Spinal cord (tissue), 10 donors: ENCODE results near the gene SSU72. TPM values are rescaled to one million over a fixed set of nuclear protein-coding genes. Genes with fewer than 3 reads are reported as not detected.
A peak's percentile ranks its signal among the peaks of the same experiment; 100 is the strongest.

Experiments
- DNase-seq, 6 donors: peaks; one replicate each; pipeline versions ENCODE4 v3.0.0 to v3.0.0-alpha.2; 2013 to 2015; ENCODE audit warnings: low spot score in 6 of 6, low read depth in 4 of 6
- H3K27ac ChIP-seq: one replicate; pipeline ENCODE4 v1.5.1; 2013; ENCODE audit warnings: low read depth, low read length, control low read depth
- H3K27me3 ChIP-seq: one replicate; pipeline ENCODE4 v1.6.1; 2013; ENCODE audit warnings: low read length; ENCODE audit not compliant: control insufficient read depth, insufficient read depth
- H3K36me3 ChIP-seq: one replicate; pipeline ENCODE4 v1.6.1; 2013; ENCODE audit warnings: low read length; ENCODE audit not compliant: control insufficient read depth, insufficient read depth
- H3K4me1 ChIP-seq: one replicate; pipeline ENCODE4 v1.6.1; 2013; ENCODE audit warnings: low read length; ENCODE audit not compliant: control insufficient read depth, insufficient read depth
- H3K4me3 ChIP-seq: one replicate; pipeline ENCODE4 v1.5.1; 2013; ENCODE audit warnings: low read depth, low read length, control low read depth
- H3K9me3 ChIP-seq: one replicate; pipeline ENCODE4 v1.6.1; 2013; ENCODE audit warnings: low read length; ENCODE audit not compliant: control insufficient read depth, insufficient read depth
- WGBS: methylation state at CpG from one replicate; pipeline ENCODE4 v1.1.5; 2013; ENCODE audit warnings: missing lambda C conversion rate; ENCODE audit not compliant: insufficient coverage; 5-methylcytosine and 5-hydroxymethylcytosine counted together
- polyA plus RNA-seq, 2 donors: library from polyadenylated mRNA; unstranded; fragments of 120-200 nt; gene quantifications; one replicate each; pipeline ENCODE4 v1.2.1, GENCODE V29; 2013; ENCODE audit not compliant: insufficient read length in 2 of 2
- total RNA-seq, 2 donors: library from RNA; depleted of rRNA in 1 of 2; stranded (reverse); fragments of 120-200 nt in 1 of 2; fragments of >200 nt in 1 of 2; gene quantifications; one replicate each; pipeline versions ENCODE4 v1.2.3 to v1.2.4, GENCODE V29; 2013 to 2014
- donor health status: healthy.

The SSU72 gene
- total and polyA plus RNA-seq, 4 donors: 42.1 to 121 (median 83.3) TPM

DNA sequence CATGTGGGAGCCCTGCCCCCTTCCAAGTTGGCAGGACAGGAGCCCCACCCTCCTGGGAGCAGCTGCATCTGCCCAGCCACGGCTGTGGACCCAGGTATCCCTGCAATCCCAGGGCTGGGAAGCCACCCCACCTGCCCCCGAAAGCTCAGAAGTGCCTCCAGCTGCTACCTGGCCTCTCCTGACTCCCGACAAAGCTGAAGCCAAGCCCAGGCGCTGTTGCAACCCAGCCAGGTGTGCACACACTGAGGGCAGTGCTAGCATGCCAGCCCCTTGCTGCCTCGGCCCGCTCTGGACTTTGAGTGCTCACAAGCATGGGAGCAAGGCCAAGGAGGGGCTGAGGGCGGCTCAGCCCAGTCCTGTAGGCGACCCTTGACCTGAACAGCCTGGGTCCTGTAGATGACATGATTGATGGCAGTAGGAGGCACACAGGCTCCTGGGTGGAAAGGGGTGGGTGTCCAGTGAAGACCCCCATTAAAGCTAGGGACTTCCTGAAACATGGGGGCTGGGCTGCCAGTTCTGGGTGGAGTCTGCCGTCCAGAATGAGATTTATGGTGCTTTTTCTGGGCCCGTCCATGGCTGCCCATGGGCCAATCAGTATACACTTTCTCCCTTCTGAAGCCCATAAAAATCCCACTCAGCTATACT is 2.8 kb upstream of the SSU72 start:
- peaks cover 20% of the 10 kb centered on the region for H3K4me1 ChIP-seq
- H3K36me3 ChIP-seq: peaks cover 8% of the 10 kb centered on the region
- DNase-seq: no peak
- peaks cover 9% of the 10 kb centered on the region for H3K27me3 ChIP-seq
- H3K9me3 ChIP-seq: no peaks in the 10 kb centered on the region
- 54% methylated on average over 9 of the region's 10 CpGs for WGBS
- H3K27ac ChIP-seq: no peak overlapping the region
- H3K4me3 ChIP-seq: no peak overlapping the region

DNA sequence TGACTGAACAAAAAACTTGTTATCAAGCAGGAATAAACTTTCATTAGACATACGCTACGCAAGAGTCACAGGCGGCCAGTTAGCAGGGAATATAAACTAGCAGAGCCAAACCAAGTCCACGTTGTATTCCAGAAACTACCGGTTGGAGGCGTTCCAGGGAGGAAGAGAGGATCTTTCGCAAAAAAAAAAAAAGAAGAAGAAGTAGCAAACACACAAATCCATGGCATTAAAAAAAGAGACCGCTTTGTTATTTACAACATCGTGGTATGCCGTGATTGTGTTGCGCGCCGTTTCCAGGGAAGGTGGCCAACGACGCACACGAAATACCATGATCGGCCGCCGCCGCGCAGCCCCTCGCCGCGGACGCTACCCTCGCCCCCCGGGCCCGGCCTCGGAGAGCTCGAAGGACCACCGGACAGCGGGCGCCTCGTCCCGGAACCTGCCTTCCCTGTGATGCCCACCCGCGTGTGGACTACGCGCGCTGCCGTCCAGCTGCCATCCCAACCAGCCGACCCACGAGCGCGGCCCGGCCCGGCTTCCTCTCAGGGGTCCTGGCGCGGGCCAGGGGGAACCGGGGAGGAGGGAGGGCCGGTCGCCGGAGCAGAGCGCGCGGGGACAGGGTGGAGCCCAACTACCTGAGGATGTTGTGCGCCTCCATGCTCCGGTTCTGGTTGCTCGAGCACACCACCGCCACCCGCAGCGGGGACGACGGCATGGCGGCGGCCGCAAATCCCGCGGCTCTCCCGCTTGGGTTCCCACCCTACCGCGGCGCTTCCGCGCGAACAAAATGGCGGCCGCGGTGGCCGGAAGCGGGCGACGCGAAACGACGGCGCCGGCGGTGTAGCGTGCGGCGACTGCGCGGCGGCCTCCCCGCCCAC is 581 bp downstream of the SSU72 start:
- Histone ChIP-seq H3K9me3 (no peaks in the 10 kb centered on the region), H3K27ac (peak overlapping the region; percentile 88), H3K4me3 (peak overlapping the region; percentile 78), H3K27me3 (peaks cover 4% of the 10 kb centered on the region), H3K36me3 (peaks cover 26% of the 10 kb centered on the region), H3K4me1 (peaks cover 24% of the 10 kb centered on the region)
- under 1% methylated on average over 89 of the region's 96 CpGs for WGBS
- peak in 3 of 6 donors; percentile 39 to 89 (median 73) for DNase-seq

DNA sequence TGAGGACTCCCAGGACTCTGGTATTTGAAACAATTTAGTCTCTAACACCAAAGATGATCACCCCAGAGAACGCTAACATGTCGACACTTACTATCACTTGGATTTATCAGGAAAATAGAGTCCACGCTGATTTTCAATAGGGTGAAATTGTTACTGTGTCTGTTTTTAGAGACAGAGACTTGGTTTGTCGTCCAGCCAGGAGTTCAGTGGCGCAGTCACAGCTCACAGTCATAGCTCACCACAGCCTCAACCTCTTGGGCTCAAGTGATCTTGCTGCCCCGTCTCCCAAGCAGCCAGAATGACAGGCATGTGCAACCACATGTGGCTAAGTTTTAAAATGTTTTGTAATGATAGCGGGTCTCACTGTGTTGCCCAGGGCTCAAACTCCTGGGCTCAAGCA is 5.3 kb downstream of the SSU72 start:
- no CpG with 5 or more reads among the region's 7 CpGs for WGBS
- H3K27me3 ChIP-seq: no peaks in the 10 kb centered on the region
- no peak for DNase-seq
- peaks cover 49% of the 10 kb centered on the region for H3K36me3 ChIP-seq
- no peak overlapping the region for H3K4me3 ChIP-seq
- H3K4me1 ChIP-seq: peaks cover 32% of the 10 kb centered on the region
- no peaks in the 10 kb centered on the region for H3K9me3 ChIP-seq
- no peak overlapping the region for H3K27ac ChIP-seq

- Histone ChIP-seq H3K27ac (peak overlapping the region; percentile 52), H3K4me1 (peaks cover 25% of the 10 kb centered on the region), H3K36me3 (peaks cover 59% of the 10 kb centered on the region), H3K27me3 (no peaks in the 10 kb centered on the region), H3K4me3 (no peak overlapping the region), H3K9me3 (no peaks in the 10 kb centered on the region)
- WGBS: 25% methylated on average over 8 of the region's 10 CpGs
- peak in 2 of 6 donors; percentile 32 to 55 for DNase-seq
Measured at GRCh38 chr1:1567891-1568291, 6.8 kb downstream of the SSU72 start.

DNA sequence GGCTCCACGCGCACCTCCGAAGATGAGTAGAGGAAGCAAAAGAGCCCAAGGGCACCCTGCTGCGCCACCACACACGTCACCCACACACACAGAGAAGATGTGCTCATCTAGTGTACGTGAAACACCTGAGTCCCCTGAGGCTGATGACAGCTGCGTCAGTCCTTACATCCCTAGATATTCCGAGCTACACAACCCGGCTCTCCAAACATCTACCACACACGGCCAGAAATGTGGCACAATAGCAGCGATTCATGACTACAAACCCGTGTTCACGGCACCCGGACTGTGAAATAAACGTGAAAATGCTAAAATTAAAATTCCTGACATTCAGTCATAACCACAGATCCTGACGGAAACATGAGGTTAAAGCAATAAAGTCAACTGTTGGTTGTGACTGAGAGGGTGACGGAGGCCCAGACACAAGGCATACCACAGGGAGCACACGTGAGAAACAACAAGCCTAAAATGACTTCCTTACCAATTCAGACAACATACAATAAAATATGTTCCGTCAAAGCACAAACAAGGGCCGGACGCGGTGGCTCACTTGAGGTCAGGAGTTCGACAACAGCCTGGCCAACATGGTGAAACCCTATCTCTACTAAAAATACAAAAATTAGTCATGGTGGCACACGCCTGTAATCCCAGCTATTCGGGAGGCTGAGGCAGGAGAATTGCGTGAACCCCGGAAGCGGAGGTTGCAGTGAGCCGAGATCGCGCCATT is 7.3 kb downstream of the SSU72 start:
- H3K4me1 ChIP-seq: peaks cover 20% of the 10 kb centered on the region

DNA sequence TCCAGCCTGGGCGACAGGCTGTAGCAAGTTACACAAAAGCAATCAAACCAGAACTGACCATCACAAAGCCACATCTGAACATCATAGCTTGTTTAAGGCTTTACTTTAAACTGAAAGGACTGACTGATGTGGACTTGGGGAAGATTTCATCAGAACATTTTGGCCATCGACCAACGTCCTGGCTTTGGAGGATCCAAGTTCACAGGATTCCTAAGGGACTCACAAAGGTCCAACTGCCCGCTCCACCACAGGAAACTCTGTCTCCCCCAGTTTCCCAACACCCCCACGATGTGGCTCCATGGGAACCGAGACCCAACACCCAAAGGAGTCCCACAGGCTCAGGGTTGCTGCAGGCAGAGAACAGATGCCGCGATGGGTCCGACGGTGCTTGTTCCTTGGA is 9.3 kb downstream of the SSU72 start:
- H3K27me3 ChIP-seq: no peaks in the 10 kb centered on the region
- peaks cover 20% of the 10 kb centered on the region for H3K4me1 ChIP-seq
- peaks cover 67% of the 10 kb centered on the region for H3K36me3 ChIP-seq
- no peak overlapping the region for H3K4me3 ChIP-seq
- no peak for DNase-seq
- no peaks in the 10 kb centered on the region for H3K9me3 ChIP-seq
- no peak overlapping the region for H3K27ac ChIP-seq
- WGBS: 100% methylated on average over 9 of the region's 10 CpGs

More for the DNA sequence above, 7.3 kb downstream of the SSU72 start:
- H3K27ac ChIP-seq: no peak overlapping the region
- 79% methylated on average over 19 of the region's 31 CpGs for WGBS
- H3K36me3 ChIP-seq: peaks cover 60% of the 10 kb centered on the region
- no peaks in the 10 kb centered on the region for H3K9me3 ChIP-seq
- DNase-seq: no peak
- no peaks in the 10 kb centered on the region for H3K27me3 ChIP-seq
- no peak overlapping the region for H3K4me3 ChIP-seq

- Histone ChIP-seq H3K36me3 (peaks cover 67% of the 10 kb centered on the region), H3K27ac (no peak overlapping the region), H3K4me1 (peaks cover 17% of the 10 kb centered on the region), H3K9me3 (no peaks in the 10 kb centered on the region), H3K27me3 (no peaks in the 10 kb centered on the region), H3K4me3 (no peak overlapping the region)
- DNase-seq: no peak
- 83% methylated on average over 19 of the region's 19 CpGs for WGBS
Measured at GRCh38 chr1:1564268-1564667, 10.4 kb downstream of the SSU72 start.

DNA sequence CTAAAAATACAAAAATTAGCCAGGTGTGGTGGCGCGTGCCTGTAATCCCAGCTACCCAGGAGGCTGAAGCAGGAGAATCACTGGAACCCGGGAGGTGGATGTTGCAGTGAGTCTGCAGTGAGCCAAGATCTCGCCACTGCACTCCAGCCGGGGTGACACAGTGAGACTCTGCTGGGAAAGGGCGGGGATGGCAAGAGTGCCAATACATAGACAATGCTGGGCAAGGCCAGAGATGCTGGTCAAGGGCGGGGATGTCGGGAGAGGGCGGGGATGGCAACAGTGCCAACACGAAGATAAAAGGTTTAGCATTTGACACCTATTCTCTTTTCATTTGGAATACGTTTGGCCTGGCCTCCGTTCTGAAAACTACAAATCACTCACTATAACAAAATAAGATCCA is 11.0 kb downstream of the SSU72 start:
- no peaks in the 10 kb centered on the region for H3K9me3 ChIP-seq
- H3K36me3 ChIP-seq: peaks cover 71% of the 10 kb centered on the region
- peaks cover 17% of the 10 kb centered on the region for H3K4me1 ChIP-seq
- no peak overlapping the region for H3K4me3 ChIP-seq
- no peak for DNase-seq
- no peaks in the 10 kb centered on the region for H3K27me3 ChIP-seq
- H3K27ac ChIP-seq: no peak overlapping the region
- 95% methylated on average over 12 of the region's 12 CpGs for WGBS

GRCh38 chr1:1562556-1563195 is 12.0 kb downstream of the SSU72 start:
- Histone ChIP-seq H3K4me1 (peaks cover 7% of the 10 kb centered on the region), H3K4me3 (no peak overlapping the region), H3K36me3 (peaks cover 76% of the 10 kb centered on the region), H3K27ac (no peak overlapping the region), H3K27me3 (no peaks in the 10 kb centered on the region), H3K9me3 (no peaks in the 10 kb centered on the region)
- WGBS: 85% methylated on average over 21 of the region's 21 CpGs
- DNase-seq: no peak
